K562 (cell line): ENCODE results near the gene CATSPER1. TPM values are rescaled to one million over a fixed set of nuclear protein-coding genes. Genes with fewer than 3 reads are reported as not detected.

ENCODE experiments used
- ATF1 ChIP-seq, 2 experiments: fragments of 450-650 bp in 1 of 2; IDR thresholded peaks; 2 replicates each; pipeline ENCODE4 v1.6.1; 2016; ENCODE audit warnings: missing compliant biosample characterization in 1 of 2, missing genetic modification characterization in 1 of 2
- ATF6 ChIP-seq: sonication (generic); formaldehyde crosslinking; IDR thresholded peaks from 2 replicates; pipeline ENCODE4 v1.4.0; 2020; ENCODE audit warnings: mild to moderate bottlenecking, missing genetic modification reagents
- CHAMP1 ChIP-seq: fragments of 450-650 bp; IDR thresholded peaks from 2 replicates; pipeline ENCODE4 v1.6.1; 2016; ENCODE audit warnings: mild to moderate bottlenecking
- E4F1 ChIP-seq: fragments of 250-450 bp; sonication (Bioruptor Pico); IDR thresholded peaks from 2 replicates; pipeline ENCODE4 v1.5.0; 2021; ENCODE audit warnings: mild to moderate bottlenecking, borderline replicate concordance
- HMGN3 ChIP-seq: IDR thresholded peaks from 2 replicates; pipeline ENCODE4 v1.6.1; 2011; ENCODE audit warnings: borderline replicate concordance, low read depth, mild to moderate bottlenecking, mixed read lengths, low read length; ENCODE audit not compliant: insufficient read length; ENCODE audit errors: extremely low read depth
- HNRNPL ChIP-seq: fragments of 200-400 bp; formaldehyde crosslinking; IDR thresholded peaks from 2 replicates; pipeline ENCODE4 v1.6.1; 2017; ENCODE audit warnings: low read depth, mild to moderate bottlenecking, low read length
- KAT2B ChIP-seq: IDR thresholded peaks from one replicate; pipeline ENCODE4 v1.6.1; 2012; ENCODE audit warnings: low read depth, mild to moderate bottlenecking, control low read depth, inconsistent platforms, low read length, moderate library complexity
- MCM7 ChIP-seq, 2 experiments: fragments of 450-650 bp; IDR thresholded peaks; 2 replicates each; pipeline ENCODE4 v1.6.1; 2016 to 2018
- MITF ChIP-seq: IDR thresholded peaks from 2 replicates; pipeline ENCODE4 v1.6.1; 2014; ENCODE audit warnings: antibody characterized with exemption
- OTX1 ChIP-seq: fragments of 450-650 bp; formaldehyde crosslinking; IDR thresholded peaks from 2 replicates; pipeline ENCODE4 v1.4.0; 2022; ENCODE audit warnings: mild to moderate bottlenecking
- PTRF ChIP-seq: fragments of 450-650 bp; IDR thresholded peaks from 2 replicates; pipeline ENCODE4 v1.6.1; 2016; ENCODE audit warnings: mild to moderate bottlenecking, missing genetic modification characterization, missing compliant biosample characterization
- RCOR1 ChIP-seq, 2 experiments: IDR thresholded peaks; 2 replicates each; pipeline ENCODE4 v1.6.1; 2012; ENCODE audit warnings: low read depth in 2 of 2, low read length in 2 of 2, borderline replicate concordance in 1 of 2, improper control_type of control experiment in 1 of 2
- TFAP4 ChIP-seq: sonication (generic); formaldehyde crosslinking; IDR thresholded peaks from 2 replicates; pipeline ENCODE4 v1.8.0; 2022; ENCODE audit warnings: missing genetic modification reagents, mild to moderate bottlenecking, moderate library complexity, borderline replicate concordance
- TSC22D4 ChIP-seq: fragments of 450-650 bp; IDR thresholded peaks from 2 replicates; pipeline ENCODE4 v1.6.1; 2016; ENCODE audit warnings: missing genetic modification characterization, missing biosample characterization, control low read depth
- XRCC4 ChIP-seq: IDR thresholded peaks from one replicate; pipeline ENCODE4 v1.6.1; 2011; ENCODE audit not compliant: insufficient read depth, insufficient read length; ENCODE audit errors: extremely low read depth
- ZNF133 ChIP-seq: fragments of 250-450 bp; sonication (Bioruptor Pico); IDR thresholded peaks from 2 replicates; pipeline ENCODE4 v1.4.0; 2020; ENCODE audit warnings: mild to moderate bottlenecking
- ZNF586 ChIP-seq: fragments of 450-650 bp; formaldehyde crosslinking; conservative IDR thresholded peaks from 2 replicates; pipeline ENCODE4 v1.4.0; 2020; ENCODE audit warnings: mild to moderate bottlenecking, moderate library complexity
- polyA plus RNA-seq, 8 experiments: library from polyadenylated mRNA; depleted of rRNA in 4 of 8; stranded (reverse) in 5 of 8; unstranded in 3 of 8; fragments of >200 nt; fragmentation: Nextera tagmentation in 2 of 8; fragmentation: Illumina TruSeq in 1 of 8; extraction: Ambion mirVana in 2 of 8; extraction: Trizol in 1 of 8; gene quantifications; 2 replicates each; pipeline versions ENCODE4 v1.2.1 to v1.2.3, GENCODE V29; 2011 to 2014; ENCODE audit warnings: inconsistent platforms in 1 of 8, missing spikeins in 1 of 8
- total RNA-seq, 7 experiments: library from RNA; depleted of rRNA in 6 of 7; stranded (reverse); fragments of >200 nt in 6 of 7; fragmentation: Illumina TruSeq in 2 of 7; extraction: Trizol in 2 of 7; gene quantifications; 2 replicates each; pipeline versions ENCODE4 v1.2.1 to v1.2.3, GENCODE V29; 2011 to 2021; ENCODE audit warnings: low replicate concordance in 1 of 7

CATSPER1 gene
- total and polyA plus RNA-seq, 9 of the 15 experiments (the other 6 are each of a cell fraction or from before 2014, with no cell fraction given): 0.21 to 3.3 (median 0.76) TPM

- TF ChIP-seq E4F1 (CRISPR knock-in tag) (no peak), RCOR1 (IDR thresholded peaks at IDR 0.05; ENCODE audit: borderline replicate concordance in 1 of 2, low read depth in 2 of 2, low read length in 2 of 2) (no peak), HNRNPL (no peak), XRCC4 (no peak), TFAP4 (CRISPR knock-in tag) (0 out of 2 replicates have a peak, but pooled peaks have one; percentile 36), PTRF (no peak), ATF6 (no peak), OTX1 (0 out of 2 replicates have a peak, but pooled peaks have one; percentile 4), TSC22D4 (tag) (no peak), MITF (no peak), MCM7 (IDR thresholded peaks at IDR 0.05) (no peak), ATF1 (CRISPR knock-in tag; IDR thresholded peaks at IDR 0.05) (no peak), ATF1 (tag; IDR thresholded peaks at IDR 0.05) (no peak), ZNF133 (CRISPR knock-in tag) (no peak), KAT2B (no peak), ZNF586 (CRISPR knock-in tag) (no peak), CHAMP1 (no peak), HMGN3 (peak; percentile 72)
Measured at GRCh38 chr11:66069715-66070603, 43.7 kb upstream of the CATSPER1 start, which contains the start of gene PACS1 (continued).
